Cardiac fibroblast (primary cell): ENCODE results near the gene HMGCR.
A peak's percentile ranks its signal among the peaks of the same experiment; 100 is the strongest.

ENCODE experiments used
- DNase-seq, 2 donors: peaks; one replicate each; pipeline versions ENCODE4 v3.0.0 to v3.0.0-alpha.2; 2010; ENCODE audit warnings: low read depth in 2 of 2
- H3K4me3 ChIP-seq, 2 donors: replicated peaks in 1 of 2; 1 replicate in 1 of 2; 2 replicates in 1 of 2; pipeline ENCODE4 v1.5.1; 2011; ENCODE audit warnings: low read depth in 2 of 2, low read length in 2 of 2, mild to moderate bottlenecking in 2 of 2, moderate library complexity in 1 of 2
- CTCF ChIP-seq: IDR thresholded peaks from one replicate; pipeline ENCODE4 v1.5.1; 2011; ENCODE audit warnings: low read depth, mild to moderate bottlenecking, low read length, inconsistent platforms

Gene HMGCR

GRCh38 chr5:75389430-75389829 is 52.4 kb downstream of the HMGCR start:
- no peak for TF ChIP-seq CTCF
- DNase-seq = no peak
- no peak overlapping the region for H3K4me3 ChIP-seq

GRCh38 chr5:75395277-75395676 is 58.3 kb downstream of the HMGCR start:
- TF ChIP-seq CTCF = no peak

GRCh38 chr5:75405296-75405695 is 68.3 kb downstream of the HMGCR start:
- DNase-seq = peak in 1 of 2 donors; percentile 20
- TF ChIP-seq CTCF = no peak
- H3K4me3 ChIP-seq = no peak overlapping the region

More at GRCh38 chr5:75395277-75395676, 58.3 kb downstream of the HMGCR start:
- peak in 1 of 2 donors; percentile 5 for DNase-seq
- H3K4me3 ChIP-seq = no peak overlapping the region
